HG03571 (cell line): Measurements from ENCODE around the gene IL34.

Experiments used
- ATAC-seq: cut with Tn5 transposase; IDR thresholded peaks from one replicate; pipeline ENCODE4 v1.9.1; 2021; ENCODE audit not compliant: unreplicated experiment

Gene IL34

DNA sequence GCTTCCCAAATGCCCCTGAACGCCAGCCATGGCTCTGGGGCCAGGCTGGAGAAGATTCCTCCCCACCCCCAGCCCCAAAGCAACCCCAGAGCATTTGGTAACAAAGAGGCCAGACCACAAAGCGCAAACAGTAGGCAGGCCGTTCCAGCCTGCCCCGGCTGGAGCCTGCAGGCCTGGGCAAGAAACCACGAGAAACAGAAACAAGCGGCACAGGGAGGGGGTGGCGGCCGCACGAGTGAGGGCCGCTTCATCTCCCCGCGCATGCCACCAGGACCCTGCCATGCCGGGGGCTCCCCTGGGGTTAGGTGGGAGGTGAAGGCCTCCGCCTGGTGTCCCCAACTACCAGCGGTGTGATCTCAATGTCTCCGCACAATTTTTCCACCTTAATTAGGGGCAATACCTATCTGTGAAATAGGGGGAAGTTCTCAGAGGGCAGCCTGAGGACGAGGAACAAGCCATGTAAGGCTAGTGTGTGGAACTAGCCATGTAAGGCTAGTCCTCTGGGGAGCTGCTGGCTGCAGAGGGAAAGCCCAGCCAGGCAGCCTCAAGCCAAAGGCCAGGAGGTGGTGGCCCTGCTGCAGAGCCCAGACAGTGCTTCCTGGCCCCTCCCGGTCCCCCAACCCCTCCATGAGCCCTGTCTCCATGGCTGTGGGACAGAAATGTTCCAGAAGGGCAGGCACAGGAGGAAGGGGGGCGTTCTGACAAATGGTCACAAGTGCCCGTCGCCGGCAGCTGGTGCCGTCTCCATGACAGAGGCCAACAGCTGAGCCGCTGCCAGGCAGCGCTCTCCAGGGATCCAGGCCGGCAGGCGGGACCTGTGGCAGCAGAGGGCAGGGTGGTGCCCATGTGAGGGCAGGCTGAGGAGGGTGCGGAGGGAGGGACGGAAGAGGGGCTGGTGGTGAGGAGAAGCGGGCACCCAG lies 54.0 kb downstream of the IL34 start:
- ATAC-seq: no peak

DNA sequence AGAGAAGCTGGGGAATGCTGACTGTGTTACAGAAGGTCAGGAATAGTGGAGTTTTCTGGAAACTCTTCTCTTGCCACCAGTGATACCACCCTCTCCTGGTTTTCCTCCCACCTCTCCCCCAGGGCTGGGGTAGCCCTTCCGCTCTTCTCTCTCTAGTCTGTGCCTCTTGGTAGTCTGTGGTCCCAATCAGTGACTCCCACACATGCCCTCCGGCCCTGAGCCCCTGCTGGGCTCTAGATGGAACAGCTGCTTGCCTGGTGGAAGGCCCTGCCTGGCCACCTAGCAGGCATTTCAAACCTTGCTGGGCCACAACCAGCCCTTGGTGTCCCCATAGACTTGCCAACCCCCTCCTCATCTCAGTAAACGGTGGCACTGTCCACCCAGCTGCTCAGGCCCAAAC lies 54.7 kb downstream of the IL34 start:
- no peak for ATAC-seq

DNA sequence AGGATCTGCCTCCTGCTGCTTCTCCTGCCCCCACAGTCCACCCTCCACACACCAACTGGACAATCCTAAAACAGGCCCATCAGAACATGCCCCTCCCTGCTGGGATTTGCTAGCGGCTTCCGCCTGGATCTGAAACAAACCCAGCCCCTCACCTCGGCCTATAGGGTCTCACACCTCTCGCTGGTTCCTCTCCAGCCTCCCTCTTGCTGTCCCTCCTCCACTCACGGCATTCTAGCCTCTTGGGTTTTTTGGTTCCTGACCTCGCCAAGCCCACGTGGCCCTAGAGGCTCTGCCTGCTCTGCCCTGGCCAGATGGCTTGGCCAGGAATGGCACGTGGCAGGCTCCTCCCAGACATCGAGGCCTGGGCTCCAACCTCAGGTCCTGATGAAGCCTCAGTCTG lies 55.2 kb downstream of the IL34 start:
- ATAC-seq: no peak

DNA sequence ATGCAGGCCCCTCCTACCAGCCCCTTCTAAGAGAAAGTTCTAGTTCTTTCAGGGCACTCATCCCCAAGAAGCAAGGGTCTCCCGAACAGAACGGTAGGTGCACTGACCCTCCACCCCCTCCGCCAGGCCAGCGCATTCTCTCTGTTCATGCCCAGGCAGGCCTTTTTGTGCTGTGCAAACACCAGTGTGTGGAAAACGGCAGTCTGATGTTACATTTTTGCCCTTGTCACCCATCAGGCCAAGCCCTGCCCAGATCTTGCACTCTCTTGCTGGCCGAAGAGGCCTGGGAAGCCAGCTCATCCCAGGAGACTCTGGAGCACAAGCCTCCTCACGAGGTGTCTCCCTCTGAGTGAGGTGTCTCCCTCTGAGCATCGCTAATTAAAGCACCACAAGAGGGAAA lies 55.6 kb downstream of the IL34 start:
- ATAC-seq: no peak

DNA sequence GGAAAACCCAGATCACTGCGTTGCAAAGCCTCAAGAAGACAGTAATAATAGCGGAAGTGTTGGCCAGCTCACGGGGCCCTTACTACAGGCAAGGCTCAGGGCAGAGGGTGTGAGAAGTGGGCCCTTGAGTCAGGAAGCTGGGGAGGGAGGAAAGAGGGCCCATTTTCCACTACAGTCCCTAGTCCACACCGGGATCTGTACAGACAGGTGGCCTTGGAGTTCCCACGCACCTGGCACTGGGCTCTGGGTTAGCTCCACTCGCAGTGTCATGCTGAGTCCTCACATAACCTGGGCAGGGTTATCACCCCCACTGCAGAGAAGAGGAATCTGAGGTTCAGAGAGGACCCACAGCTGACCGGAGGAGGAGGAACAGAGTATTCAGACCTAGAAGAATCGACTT lies 56.3 kb downstream of the IL34 start:
- no peak for ATAC-seq

DNA sequence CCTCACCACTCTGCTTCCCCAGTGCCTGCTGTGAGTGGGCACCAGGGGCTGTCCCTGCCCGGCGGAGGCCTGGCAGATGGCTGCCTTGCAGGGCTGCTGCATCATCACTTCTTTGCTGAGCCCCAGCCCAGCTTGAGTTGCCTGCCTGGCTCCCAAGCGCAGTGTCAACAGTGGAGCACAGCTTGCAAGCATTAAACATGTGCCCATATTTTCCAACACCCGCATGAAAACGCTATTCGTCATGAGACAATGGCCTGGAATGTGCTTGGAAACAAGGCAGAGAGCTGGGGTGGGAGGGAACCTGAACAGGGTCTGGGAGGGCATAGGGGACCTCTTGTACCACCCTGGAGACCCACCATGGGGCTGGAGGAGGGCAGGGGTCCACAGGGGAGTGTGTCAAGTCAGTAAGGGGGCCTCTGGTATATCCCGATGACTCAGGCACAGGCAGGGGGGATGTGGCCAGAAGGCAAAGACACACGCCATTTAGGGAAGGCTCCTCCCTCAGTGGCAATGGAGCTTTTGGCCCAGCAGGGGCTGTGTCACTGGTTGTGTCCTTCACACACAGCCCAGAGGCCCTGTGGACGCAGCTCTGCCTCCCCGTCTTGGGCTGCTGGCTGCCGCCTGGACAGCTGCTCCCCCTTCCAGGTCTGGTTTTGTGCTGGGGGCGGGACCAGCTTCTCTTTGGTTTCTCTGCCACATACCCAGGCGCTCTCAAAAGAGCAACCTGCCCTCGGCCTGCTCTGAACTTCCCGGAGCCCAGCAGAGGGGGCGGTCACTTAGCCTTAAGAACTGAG lies 56.9 kb downstream of the IL34 start:
- no peak for ATAC-seq

DNA sequence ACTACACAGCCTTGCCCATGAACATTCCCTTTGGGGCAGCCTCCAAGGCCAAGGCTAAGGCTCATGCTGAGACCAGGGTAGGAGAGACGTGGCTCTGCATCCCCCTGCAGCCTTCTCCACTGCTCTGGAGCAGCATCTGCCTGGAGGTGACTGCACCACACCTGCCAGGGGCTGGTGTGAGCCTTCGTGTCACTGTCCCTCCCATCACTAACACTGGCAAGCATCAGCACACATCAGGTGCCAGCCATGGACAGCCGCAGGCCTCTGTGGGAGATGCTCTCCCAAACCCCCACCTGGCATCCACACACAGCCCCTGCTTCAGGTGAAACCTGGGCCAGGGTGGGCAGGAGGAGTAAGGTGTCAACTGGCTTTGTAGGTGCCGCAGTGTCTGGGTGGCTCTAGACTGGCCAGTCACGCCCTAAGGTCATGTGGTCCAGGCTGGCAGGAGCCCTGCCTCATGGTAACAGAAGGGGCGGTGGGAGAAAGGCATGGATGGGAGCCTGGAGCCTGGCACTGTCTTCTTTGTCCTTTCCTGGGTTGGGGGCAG lies 57.5 kb downstream of the IL34 start:
- ATAC-seq: no peak

DNA sequence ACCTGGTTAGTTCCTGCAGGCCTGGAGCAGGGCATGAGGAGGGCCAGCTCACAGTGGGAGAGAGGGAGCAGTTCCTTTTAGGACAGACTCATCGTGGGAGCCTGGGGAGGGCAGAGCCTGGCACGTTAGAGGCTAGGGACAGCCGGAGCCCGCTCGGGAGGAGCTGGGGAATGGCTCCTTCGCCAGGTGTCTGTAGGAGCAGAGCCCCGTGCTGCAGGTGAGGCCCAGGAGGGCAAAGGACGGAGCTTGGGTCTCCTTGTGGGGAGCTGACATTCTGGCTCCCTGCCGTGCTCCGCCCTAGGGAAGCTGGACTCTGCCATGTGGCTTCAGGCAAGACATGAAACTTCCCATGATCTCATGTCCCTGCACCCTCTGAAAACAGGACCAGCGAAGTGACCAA lies 58.2 kb downstream of the IL34 start:
- ATAC-seq: no peak

DNA sequence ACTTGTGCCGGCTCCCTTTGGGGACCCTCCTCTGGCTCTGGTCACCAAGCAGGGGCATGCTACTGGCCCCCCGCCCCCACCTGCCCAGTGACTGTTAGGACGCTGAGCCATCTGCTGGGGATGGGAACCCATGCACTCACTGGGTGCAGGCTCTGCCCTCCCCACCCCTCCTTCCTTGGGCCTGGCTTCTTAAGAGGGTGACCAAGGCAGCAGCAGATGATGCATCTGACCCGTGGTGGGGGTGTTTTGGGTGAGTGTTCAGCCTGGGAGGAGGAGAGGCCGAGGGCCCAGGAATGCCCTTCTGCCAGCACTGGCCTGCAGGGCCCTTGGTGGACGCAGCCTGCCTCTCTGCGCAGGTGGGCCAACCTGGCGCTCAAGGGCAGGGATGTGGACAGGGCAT lies 58.7 kb downstream of the IL34 start:
- ATAC-seq: no peak

DNA sequence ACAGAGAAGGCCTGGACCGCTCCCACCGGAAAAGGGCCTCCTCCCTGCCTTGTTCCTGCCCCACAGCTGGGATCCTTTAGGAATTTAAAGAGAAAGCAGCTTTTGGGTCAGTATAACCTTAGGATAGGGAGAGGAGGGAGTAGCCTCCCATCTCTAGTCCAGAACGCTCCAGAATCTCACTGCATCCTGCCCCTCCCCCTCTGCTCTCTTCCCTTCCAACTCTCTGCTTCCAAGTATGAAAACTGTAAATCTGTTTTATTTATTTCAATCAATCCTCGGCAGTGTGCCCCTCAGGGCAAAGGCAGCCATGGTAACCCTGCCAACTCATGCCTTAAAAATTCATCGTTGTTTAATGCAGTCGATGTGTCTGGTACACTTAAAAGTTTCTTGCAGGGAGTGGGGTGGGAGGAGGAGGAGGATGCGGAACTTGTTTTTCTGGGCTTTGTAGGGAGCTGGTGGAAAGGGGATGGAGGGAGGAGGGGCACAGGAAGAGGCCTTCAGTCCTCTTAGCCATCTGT lies 60.6 kb downstream of the IL34 start:
- ATAC-seq: no peak

DNA sequence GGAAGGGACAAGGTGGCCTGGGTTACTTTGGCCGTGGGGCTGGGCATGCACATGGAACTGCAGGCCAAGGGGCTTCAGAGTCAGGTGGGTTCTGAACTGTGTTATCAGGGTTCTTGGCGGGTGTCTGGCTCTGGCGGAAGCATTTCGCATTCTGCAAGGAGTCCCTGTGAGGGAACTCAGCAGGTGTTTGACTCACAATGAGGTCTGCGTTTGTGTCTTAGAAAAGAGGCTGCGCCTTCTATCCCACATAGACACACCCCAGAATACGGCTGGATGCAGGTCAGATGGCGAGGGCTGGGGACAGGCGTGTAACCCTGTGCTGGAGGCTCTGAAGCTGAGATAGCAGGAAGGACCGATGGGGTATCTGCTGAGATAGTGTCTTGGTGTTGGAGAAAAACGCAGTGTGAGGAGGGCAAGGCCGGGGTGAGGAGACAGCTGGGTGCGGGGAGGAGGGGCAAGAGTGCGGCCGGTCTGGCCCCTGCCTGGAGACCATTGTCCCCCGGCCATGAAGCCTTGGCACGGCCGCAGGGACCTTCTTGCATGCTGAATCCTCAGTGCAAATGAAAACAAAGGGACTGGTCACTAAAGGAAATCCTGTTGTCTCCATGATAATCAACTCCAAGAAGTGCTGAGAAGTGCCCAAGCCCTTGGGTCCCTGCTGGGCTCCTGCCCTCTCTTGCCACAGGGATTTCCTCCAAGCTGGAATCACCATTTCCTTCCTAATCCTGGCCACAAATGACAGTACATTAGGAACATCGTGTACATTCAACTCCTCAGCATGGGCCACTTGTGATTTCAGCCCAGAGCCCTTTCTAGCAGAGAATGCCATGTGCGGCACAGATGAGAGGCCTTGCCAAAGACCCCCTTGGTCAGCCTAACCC lies 62.2 kb downstream of the IL34 start:
- ATAC-seq: no peak

DNA sequence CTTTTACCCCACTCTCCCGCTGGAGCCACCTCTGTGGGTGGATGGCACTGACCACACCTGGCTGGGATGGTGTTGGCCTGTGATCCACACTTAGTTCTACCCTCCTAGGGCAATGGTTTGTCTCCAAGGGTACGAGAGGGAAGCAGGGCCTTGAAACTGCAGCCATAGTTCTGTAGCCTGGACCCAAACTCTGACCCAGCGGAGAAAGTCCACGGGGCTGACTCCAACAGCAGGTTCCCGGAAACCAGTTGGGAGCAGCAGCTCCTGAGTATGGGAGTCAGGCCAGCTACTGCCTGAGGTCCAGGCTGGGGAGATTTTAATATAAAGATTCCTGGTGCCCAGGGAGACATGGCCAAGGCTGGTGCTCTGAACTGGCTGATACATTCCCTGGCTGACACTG lies 63.1 kb downstream of the IL34 start:
- no peak for ATAC-seq

DNA sequence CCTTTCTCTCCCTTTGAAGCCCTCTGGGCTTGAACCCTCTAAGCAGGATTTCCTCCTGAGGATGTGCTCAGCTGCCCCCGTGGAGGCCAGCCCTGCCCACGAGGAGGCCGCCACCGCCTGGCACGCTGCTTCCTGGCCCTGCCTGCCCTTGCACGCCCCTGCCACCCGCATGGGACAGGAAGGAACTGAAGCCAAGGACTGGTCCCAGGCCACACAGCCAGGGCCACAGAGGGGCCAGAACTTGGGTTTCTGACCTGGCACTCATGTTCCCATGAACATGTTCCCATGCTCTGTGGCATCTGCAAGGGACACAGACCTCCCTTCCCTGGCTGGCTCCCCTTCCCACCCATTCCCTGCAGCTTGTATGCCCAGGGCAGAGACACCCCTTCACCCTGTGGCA lies 63.6 kb downstream of the IL34 start:
- no peak for ATAC-seq
